CD4-positive, alpha-beta T cell treated with Interferon gamma for 1 hour (primary cell): ENCODE data around the gene ARMC7.
A peak's percentile ranks its signal among the peaks of the same experiment; 100 is the strongest.
"Not testable (repeated sequence)": the region's sequence is repeated elsewhere in the genome, so short reads cannot be mapped to it uniquely, and the experiment has no call there.

Experiments used
- DNase-seq: peaks from one replicate; pipeline ENCODE4 v3.0.0-alpha.2; 2020

ARMC7 gene

GRCh38 chr17:75130632-75131277 is 21.0 kb downstream of the ARMC7 start:
- DNase-seq = peak; percentile 27

- peak; percentile 58 for DNase-seq
Measured at GRCh38 chr17:75131278-75132017, 21.7 kb downstream of the ARMC7 start, which contains the start of gene NT5C. TSS of gene NT5C (minus strand) at chr17:75131742. CDS start at chr17:75131707, 35 bp downstream.

DNA sequence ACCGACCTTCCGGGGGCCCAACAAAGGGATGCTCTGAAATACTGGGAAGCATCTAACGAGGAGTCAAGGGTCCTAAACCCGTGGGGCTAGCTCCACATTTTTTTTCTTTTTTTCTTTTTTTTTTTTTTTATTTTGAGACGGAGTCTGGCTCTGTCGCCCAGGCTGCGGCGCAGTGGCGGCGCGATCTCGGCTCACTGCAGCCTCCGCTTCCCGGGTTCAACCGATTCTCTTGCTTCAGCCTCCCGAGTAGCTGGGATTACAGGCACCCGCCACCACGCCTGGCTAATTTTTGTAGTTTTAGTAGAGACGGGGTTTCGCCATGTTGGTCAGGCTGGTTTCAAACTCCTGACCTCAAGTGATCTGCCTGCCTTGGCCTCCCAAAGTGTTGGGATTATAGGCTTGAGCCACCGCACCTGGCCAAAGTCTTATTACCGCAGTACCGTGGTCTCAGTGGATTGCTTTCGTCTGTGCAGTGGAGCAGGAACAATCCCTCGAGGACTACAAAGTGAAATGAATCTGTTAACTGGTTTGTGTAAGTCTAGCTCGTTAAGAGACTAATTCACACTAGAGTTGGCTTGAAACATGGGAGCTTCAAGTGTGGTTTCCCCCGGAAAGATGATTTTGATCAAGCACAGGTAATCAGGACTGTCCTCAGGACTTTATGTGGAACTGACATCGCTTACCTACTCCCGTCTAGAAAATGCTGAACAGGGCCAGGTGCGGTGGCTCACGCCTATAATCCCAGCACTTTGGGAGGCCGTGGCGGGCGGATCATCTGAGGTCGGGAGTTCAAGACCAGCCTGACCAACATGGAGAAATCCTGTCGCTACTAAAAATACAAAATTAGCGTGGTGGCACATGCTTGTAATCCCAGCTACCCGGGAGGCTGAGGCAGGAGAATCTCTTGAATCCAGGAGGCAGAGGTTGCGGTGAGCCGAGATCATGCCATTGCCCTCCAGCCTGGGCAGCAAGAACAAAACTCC is 22.5 kb downstream of the ARMC7 start:
- DNase-seq = not testable (repeated sequence)

DNA sequence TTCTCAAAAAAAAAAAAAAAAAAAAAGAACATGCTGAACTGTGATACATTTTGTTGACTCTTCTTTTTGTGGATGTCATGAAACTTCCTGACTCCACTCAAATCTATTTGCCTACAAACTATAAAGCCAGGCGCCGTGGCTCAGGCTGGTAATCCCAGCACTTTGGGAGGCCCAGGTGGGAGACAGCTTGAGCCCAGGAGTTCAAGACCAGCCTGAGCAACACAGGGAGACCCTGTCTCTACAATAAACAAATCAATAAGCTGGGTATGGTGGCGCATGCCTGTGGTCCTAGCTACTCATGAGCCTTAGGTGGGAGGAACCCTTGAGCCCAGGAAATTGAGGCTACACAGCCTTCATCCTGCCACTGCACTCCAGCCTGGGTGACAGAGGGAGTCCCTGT is 23.2 kb downstream of the ARMC7 start:
- no peak for DNase-seq

GRCh38 chr17:75133607-75134347 is 24.0 kb downstream of the ARMC7 start:
- DNase-seq = not testable (repeated sequence)

- no peak for DNase-seq
Measured at GRCh38 chr17:75135452-75135851, 25.7 kb downstream of the ARMC7 start.

DNA sequence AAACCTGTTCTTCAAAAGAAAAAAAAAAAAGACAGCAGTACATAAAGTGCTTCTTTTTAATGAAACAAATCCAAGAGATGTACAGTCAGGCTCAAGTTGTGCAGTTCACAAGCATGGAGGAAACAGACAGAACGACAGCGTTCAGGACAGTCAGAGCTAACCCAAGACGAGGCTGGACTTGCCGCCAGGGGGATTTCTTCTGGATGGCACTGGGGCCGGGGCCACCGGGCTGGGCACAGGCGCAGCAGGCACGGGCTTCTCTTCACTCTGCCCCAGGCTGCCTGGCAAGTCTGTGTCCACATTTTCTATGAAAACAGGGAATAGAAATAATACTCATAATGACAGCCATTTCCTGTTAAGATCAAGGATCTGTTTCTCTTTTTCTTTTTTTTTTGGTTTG is 26.2 kb downstream of the ARMC7 start:
- DNase-seq = no peak

GRCh38 chr17:75137762-75138161 is 28.0 kb downstream of the ARMC7 start:
- DNase-seq = not testable (repeated sequence)

DNA sequence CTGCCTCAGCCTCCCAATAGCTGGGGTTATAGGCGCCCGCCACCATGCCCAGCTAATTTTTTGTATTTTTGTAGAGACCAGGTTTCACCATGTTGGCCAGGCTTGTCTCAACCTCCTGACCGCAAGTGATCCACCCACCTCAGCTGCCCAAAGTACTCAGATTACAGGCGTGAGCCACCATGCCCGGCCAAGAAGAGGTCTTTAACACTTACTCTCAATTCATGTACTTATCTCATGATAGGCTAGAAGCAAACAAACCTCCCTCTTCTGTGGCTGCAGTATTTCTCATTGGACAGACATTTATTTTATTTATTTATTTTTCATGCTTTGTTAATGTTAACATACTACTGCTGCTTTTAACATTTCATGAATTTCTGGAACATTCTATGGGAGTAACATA is 28.8 kb downstream of the ARMC7 start:
- DNase-seq = no peak

GRCh38 chr17:75142236-75142971 is 32.6 kb downstream of the ARMC7 start:
- DNase-seq = no peak

- no peak for DNase-seq
Measured at GRCh38 chr17:75144816-75145512, 35.2 kb downstream of the ARMC7 start.

GRCh38 chr17:75146592-75146991 is 36.8 kb downstream of the ARMC7 start:
- DNase-seq = no peak

GRCh38 chr17:75147878-75148546 is 38.2 kb downstream of the ARMC7 start:
- DNase-seq = no peak

GRCh38 chr17:75151930-75152329 is 42.2 kb downstream of the ARMC7 start:
- no peak for DNase-seq

GRCh38 chr17:75152523-75152921 is 42.8 kb downstream of the ARMC7 start:
- DNase-seq = no peak

DNA sequence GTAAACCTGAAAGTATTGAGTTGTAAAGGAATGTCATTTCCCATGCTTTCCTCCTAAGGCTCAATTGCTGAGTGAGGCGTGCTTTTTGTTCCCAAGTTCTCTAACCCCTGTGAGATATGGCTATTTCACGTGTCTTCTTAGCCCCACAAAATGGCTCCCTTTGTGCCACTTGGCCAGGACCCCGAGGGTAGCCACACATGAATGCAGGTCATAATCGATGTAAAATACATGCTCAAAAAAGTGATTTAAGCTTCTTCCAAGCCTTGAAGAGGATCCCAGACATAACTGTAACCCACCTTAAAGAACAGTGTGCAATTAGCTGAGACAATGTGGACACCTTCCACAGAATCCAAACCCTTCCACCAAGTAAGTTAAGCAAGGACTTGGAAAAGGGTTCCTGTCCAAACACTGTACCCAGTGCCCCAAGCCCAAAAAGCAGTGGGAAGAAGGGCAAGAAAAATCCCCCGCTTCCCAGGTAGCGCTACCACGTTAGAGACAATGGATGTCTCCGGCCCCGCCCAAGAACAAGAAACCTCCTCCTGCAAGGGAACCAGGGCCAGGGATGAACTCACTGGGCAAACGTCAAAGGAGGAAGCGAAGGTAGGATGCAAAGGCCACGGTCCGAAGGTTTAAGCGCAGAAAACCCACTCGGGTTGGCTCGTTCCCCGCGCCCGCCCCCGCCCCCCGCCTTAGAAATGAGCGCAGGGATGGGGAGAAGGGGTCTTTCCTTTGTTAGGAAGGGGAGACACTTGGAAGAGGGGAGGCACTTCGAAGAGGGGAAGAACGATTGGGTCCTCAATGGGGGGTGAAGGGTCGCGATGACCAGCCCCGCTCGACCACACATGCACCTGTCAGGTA is 43.4 kb downstream of the ARMC7 start:
- DNase-seq = no peak

DNA sequence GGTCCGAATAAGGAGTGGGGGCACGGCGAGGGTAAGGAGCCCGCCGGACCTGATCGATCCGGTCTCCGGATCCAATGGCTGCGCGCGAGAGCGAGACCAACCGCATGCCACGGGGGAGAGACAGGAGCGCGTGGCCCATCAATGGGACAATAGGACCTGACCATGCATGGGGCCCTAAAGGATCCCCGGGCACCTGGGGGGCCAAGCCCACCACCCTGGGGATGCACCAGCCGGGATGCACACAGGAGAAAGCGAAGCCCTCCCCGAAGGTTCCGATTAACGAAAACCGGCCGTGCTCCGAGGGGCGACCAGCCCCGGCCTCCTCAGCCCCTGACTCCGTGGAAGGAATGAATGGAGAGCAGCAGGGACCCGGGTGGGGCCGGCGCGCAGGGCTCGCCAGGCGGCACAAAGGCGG is 44.0 kb downstream of the ARMC7 start:
- no peak for DNase-seq

DNA sequence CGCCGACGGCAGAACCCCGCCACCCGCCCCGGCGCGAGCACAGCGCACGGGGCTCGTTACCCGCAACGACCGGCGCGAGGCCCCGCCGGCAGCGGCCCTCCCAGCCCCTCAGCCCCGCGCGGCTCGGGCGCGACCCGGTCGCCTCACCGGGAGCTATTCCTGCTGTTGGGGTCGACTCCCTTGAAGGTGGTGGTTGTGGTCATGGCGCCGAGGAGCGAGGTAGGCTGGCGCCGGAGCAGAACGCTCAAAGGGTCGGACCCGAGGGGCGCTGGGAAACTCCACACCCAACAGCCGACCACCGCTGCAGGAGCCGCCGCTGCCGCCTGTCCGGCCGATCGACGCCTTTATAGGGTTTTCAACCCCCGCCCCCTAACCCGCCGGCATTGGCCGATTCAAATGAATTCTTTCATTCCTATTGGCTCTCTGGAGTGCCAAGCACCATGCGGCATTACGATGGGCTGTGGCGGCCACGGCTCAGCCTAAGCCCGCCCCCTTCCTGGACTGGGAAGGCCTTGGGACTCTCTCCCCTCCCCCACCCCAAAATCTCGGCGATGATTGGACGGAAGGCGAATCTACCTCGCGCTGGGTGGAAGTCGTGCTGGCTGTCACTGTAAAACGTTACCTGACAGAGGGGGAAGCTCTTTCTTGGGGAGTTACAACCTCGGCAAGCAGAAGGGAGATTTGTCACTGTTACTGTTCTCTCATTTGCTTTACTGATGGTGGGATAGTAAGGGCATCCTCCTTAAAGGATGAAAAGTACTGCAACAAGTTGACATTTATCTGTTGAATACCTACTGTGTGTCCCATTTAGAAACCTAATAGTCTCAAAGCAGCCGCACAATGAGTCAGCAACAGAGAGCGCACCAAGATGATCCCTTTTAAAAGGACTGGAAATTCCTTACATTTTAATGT is 44.7 kb downstream of the ARMC7 start, which contains the start of gene JPT1:
TSS of gene JPT1 (minus strand) at position 318 of the 912 bp plus-strand sequence. CDS start at position 203, 115 bp downstream.
- DNase-seq = peak; percentile 98
